HG03045 (cell line): Measurements from ENCODE around the gene MRO.
"Not testable (repeated sequence)": the region's sequence is repeated elsewhere in the genome, so short reads cannot be mapped to it uniquely, and the experiment has no call there.

Source experiments
- ATAC-seq: cut with Tn5 transposase; IDR thresholded peaks from one replicate; pipeline ENCODE4 v1.9.1; 2021; ENCODE audit warnings: mild to moderate bottlenecking, moderate library complexity; ENCODE audit not compliant: unreplicated experiment

The MRO gene

GRCh38 chr18:50819728-50820378 lies at the start of gene MRO:
MRO (minus strand) TSS chr18:50820016; CDS start chr18:50809400, 10,616 bp downstream.
- ATAC-seq: peak; percentile 94

GRCh38 chr18:50869150-50869549 lies 49.3 kb upstream of the MRO start:
- no peak for ATAC-seq

GRCh38 chr18:50866765-50867164 lies 46.9 kb upstream of the MRO start:
- no peak for ATAC-seq

GRCh38 chr18:50863840-50864375 lies 44.1 kb upstream of the MRO start:
- no peak for ATAC-seq

GRCh38 chr18:50862401-50862800 lies 42.6 kb upstream of the MRO start:
- no peak for ATAC-seq

GRCh38 chr18:50861617-50862016 lies 41.8 kb upstream of the MRO start:
- ATAC-seq: no peak

GRCh38 chr18:50859793-50860555 lies 40.2 kb upstream of the MRO start:
- ATAC-seq: no peak

GRCh38 chr18:50857694-50858093 lies 37.9 kb upstream of the MRO start:
- no peak for ATAC-seq

- ATAC-seq: not testable (repeated sequence)
These were observed 37.4 kb upstream of the MRO start for GRCh38 chr18:50857166-50857565.

GRCh38 chr18:50855976-50856757 lies 36.4 kb upstream of the MRO start:
- ATAC-seq: no peak

GRCh38 chr18:50853863-50854271 lies 34.1 kb upstream of the MRO start:
- no peak for ATAC-seq

GRCh38 chr18:50850307-50851065 lies 30.7 kb upstream of the MRO start:
- no peak for ATAC-seq

GRCh38 chr18:50849419-50849821 lies 29.6 kb upstream of the MRO start:
- no peak for ATAC-seq

- no peak for ATAC-seq
These were observed 29.2 kb upstream of the MRO start for GRCh38 chr18:50848991-50849390.

- ATAC-seq: no peak
These were observed 28.3 kb upstream of the MRO start for GRCh38 chr18:50848061-50848551.

- no peak for ATAC-seq
These were observed 27.4 kb upstream of the MRO start for GRCh38 chr18:50847192-50847591.

- no peak for ATAC-seq
These were observed 25.1 kb upstream of the MRO start for GRCh38 chr18:50844960-50845359.

GRCh38 chr18:50844554-50844953 lies 24.7 kb upstream of the MRO start:
- ATAC-seq: no peak

- no peak for ATAC-seq
These were observed 23.0 kb upstream of the MRO start for GRCh38 chr18:50842846-50843245.

GRCh38 chr18:50839996-50840395 lies 20.2 kb upstream of the MRO start:
- ATAC-seq: no peak

GRCh38 chr18:50839341-50839740 lies 19.5 kb upstream of the MRO start:
- ATAC-seq: no peak
